Trophoblast cell (in vitro differentiated cells and primary cell): ENCODE data around the gene RHOJ.

Source experiments
- DNase-seq, 2 donors: peaks; one replicate each; pipeline ENCODE4 v3.0.0-alpha.2; 2016
- H2AFZ ChIP-seq: 2 replicates; pipeline ENCODE4 v1.6.1; 2013; ENCODE audit warnings: low read length, moderate library complexity, mild to moderate bottlenecking; ENCODE audit not compliant: insufficient read depth, poor library complexity
- H2AK5ac ChIP-seq: 2 replicates; pipeline ENCODE4 v1.6.1; 2013; ENCODE audit warnings: mild to moderate bottlenecking, low read length
- H2BK120ac ChIP-seq: 2 replicates; pipeline ENCODE4 v1.6.1; 2013; ENCODE audit warnings: low read length, mild to moderate bottlenecking, moderate library complexity; ENCODE audit not compliant: insufficient read depth, poor library complexity
- H2BK12ac ChIP-seq: 2 replicates; pipeline ENCODE4 v1.6.1; 2013; ENCODE audit warnings: mild to moderate bottlenecking, low read length, moderate library complexity
- H2BK5ac ChIP-seq: 2 replicates; pipeline ENCODE4 v1.6.1; 2013; ENCODE audit warnings: low read length, low read depth, moderate library complexity, mild to moderate bottlenecking; ENCODE audit not compliant: poor library complexity
- H3K14ac ChIP-seq: 2 replicates; pipeline ENCODE4 v1.6.1; 2013; ENCODE audit warnings: mild to moderate bottlenecking, low read length
- H3K18ac ChIP-seq: 2 replicates; pipeline ENCODE4 v1.6.1; 2013; ENCODE audit warnings: mild to moderate bottlenecking, low read length
- H3K23ac ChIP-seq: 2 replicates; pipeline ENCODE4 v1.6.1; 2013; ENCODE audit warnings: low read length
- H3K27ac ChIP-seq: 2 replicates; pipeline ENCODE4 v1.5.1; 2013; ENCODE audit warnings: low read depth, mild to moderate bottlenecking, inconsistent platforms, low read length, moderate library complexity
- H3K27me3 ChIP-seq: 2 replicates; pipeline ENCODE4 v1.6.1; 2013; ENCODE audit warnings: inconsistent platforms, mild to moderate bottlenecking, low read length, moderate library complexity; ENCODE audit not compliant: insufficient read depth
- H3K36me3 ChIP-seq, 2 experiments: 1 replicate in 1 of 2; 2 replicates in 1 of 2; pipeline ENCODE4 v1.6.1; 2013; ENCODE audit warnings: low read length in 2 of 2, mild to moderate bottlenecking in 2 of 2, moderate library complexity in 1 of 2; ENCODE audit not compliant: insufficient read depth in 2 of 2, control insufficient read depth in 1 of 2
- H3K4ac ChIP-seq: 2 replicates; pipeline ENCODE4 v1.6.1; 2013; ENCODE audit warnings: low read depth, mild to moderate bottlenecking, low read length, moderate library complexity
- H3K4me1 ChIP-seq, 2 experiments: 1 replicate in 1 of 2; 2 replicates in 1 of 2; pipeline ENCODE4 v1.6.1; 2013; ENCODE audit warnings: low read length in 2 of 2, mild to moderate bottlenecking in 2 of 2, moderate library complexity in 1 of 2; ENCODE audit not compliant: insufficient read depth in 2 of 2, control insufficient read depth in 1 of 2
- H3K4me2 ChIP-seq: 2 replicates; pipeline ENCODE4 v1.6.1; 2013; ENCODE audit warnings: inconsistent platforms, mild to moderate bottlenecking, low read length, moderate library complexity
- H3K4me3 ChIP-seq: 2 replicates; pipeline ENCODE4 v1.5.1; 2013; ENCODE audit warnings: mild to moderate bottlenecking, low read depth, low read length, inconsistent platforms
- H3K79me1 ChIP-seq: one replicate; pipeline ENCODE4 v1.6.1; 2013; ENCODE audit warnings: low read length
- H3K79me2 ChIP-seq: 2 replicates; pipeline ENCODE4 v1.6.1; 2013; ENCODE audit warnings: low read length, mild to moderate bottlenecking; ENCODE audit not compliant: control insufficient read depth, insufficient read depth, poor library complexity
- H3K9ac ChIP-seq: 2 replicates; pipeline ENCODE4 v1.6.1; 2013; ENCODE audit warnings: mild to moderate bottlenecking, low read length
- H3K9me3 ChIP-seq: 2 replicates; pipeline ENCODE4 v1.6.1; 2013; ENCODE audit warnings: low read depth, mild to moderate bottlenecking, control low read depth, inconsistent platforms, low read length; ENCODE audit not compliant: insufficient read depth
- H4K12ac ChIP-seq: 2 replicates; pipeline ENCODE4 v1.6.1; 2013; ENCODE audit warnings: low read depth, mild to moderate bottlenecking, low read length, moderate library complexity
- H4K8ac ChIP-seq: 2 replicates; pipeline ENCODE4 v1.6.1; 2013; ENCODE audit warnings: low read depth, mild to moderate bottlenecking, low read length, moderate library complexity
- H4K91ac ChIP-seq: one replicate; pipeline ENCODE4 v1.6.1; 2013; ENCODE audit warnings: low read depth, mild to moderate bottlenecking, low read length, moderate library complexity
- WGBS: extraction: QIAGEN DNeasy Blood & Tissue Kit; methylation state at CpG from one replicate; pipeline ENCODE4 v1.1.7; 2013; ENCODE audit warnings: missing lambda C conversion rate; ENCODE audit not compliant: insufficient read length, insufficient coverage; ENCODE audit errors: extremely low coverage; 5-methylcytosine and 5-hydroxymethylcytosine counted together

The RHOJ gene

DNA sequence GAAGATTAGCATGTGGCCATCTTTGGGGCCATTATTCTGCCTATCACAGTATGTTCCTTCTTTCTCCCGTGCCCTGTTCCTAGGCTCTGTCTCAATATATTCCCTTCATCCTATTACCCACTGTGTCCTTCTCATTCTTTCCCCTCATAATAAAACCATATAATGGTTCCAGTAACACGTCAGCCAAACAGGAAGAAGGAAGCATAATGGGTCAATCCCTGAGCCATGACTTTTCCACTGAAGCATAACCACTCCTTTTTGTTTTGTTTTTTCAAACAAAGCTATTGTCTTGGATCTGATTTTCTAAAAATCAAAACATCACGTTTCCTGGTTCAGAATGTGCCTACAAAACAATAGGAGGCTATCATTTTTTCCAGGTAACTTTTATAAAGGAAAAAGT, 21.3 kb upstream of the RHOJ start:
- Histone ChIP-seq H3K79me2 (no peaks in the 10 kb centered on the region), H3K9ac (no peak overlapping the region), H3K4me3 (no peak overlapping the region), H2BK12ac (no peak overlapping the region), H4K12ac (no peak overlapping the region), H3K23ac (no peak overlapping the region), H3K4me1 (peaks cover 0 to 9% of the 10 kb centered on the region in 2 experiments), H2BK5ac (no peak overlapping the region), H3K18ac (no peak overlapping the region), H3K14ac (no peak overlapping the region), H2BK120ac (no peak overlapping the region), H2AK5ac (no peak overlapping the region), H4K91ac (no peak overlapping the region), H3K36me3 (no peaks in the 10 kb centered on the region), H2AFZ (no peak overlapping the region), H3K4ac (no peak overlapping the region), H3K9me3 (no peaks in the 10 kb centered on the region), H3K27me3 (no peaks in the 10 kb centered on the region), H3K4me2 (no peak overlapping the region), H3K27ac (no peak overlapping the region), H4K8ac (no peak overlapping the region), H3K79me1 (no peaks in the 10 kb centered on the region)
- DNase-seq = no peak
- no CpG with 5 or more reads among the region's 3 CpGs for WGBS

DNA sequence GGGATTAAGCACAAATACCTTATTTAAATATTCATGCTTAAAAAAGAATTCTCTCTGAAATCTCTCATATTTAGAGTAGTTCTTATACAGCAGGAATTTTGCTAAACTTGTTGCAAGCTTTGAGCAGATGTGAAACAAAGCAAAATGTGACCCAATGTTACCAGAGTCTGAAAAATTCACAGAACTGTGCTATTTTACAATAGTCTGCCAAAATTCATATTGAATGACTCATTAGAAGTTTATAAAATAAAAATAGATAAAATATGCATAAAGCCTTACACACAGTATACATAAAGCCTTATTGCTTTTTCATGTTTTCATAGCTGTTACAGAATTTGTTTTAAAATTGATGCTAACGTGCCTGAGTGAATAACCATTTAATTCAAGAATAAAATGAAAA, 17.8 kb upstream of the RHOJ start:
- Histone ChIP-seq H2AFZ (no peak overlapping the region), H2AK5ac (no peak overlapping the region), H2BK12ac (no peak overlapping the region), H3K9ac (no peak overlapping the region), H3K27ac (no peak overlapping the region), H3K79me1 (no peaks in the 10 kb centered on the region), H3K79me2 (no peaks in the 10 kb centered on the region), H3K14ac (no peak overlapping the region), H3K4me2 (no peak overlapping the region), H3K27me3 (no peaks in the 10 kb centered on the region), H3K18ac (no peak overlapping the region), H4K91ac (no peak overlapping the region), H3K4me1 (no peaks in the 10 kb centered on the region), H2BK120ac (no peak overlapping the region), H4K8ac (no peak overlapping the region), H3K4me3 (no peak overlapping the region), H3K23ac (no peak overlapping the region), H3K36me3 (no peaks in the 10 kb centered on the region), H3K4ac (no peak overlapping the region), H2BK5ac (no peak overlapping the region), H3K9me3 (no peaks in the 10 kb centered on the region), H4K12ac (no peak overlapping the region)
- no CpG with 5 or more reads among the region's 1 CpG for WGBS
- no peak for DNase-seq

DNA sequence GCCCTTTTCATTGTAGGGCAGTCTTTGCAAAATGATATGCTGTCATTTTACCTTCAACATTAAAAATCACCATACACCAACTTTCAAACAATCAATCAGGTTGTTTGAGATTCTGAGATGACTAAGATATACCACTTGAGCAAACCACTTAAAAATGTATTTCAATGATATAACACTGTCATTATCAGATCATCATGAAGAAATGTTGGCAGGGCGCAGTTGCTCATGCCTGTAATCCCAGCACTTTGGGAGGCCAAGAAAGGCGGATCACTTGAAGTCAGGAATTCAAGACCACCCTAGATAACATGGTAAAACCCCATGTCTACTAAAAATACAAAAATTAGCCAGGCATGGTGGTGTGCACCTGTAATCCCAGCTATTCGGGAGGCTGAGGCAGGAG, 13.0 kb upstream of the RHOJ start:
- H3K36me3 ChIP-seq = no peaks in the 10 kb centered on the region
- no peak overlapping the region for H2AFZ ChIP-seq
- no peaks in the 10 kb centered on the region for H3K79me2 ChIP-seq
- H3K18ac ChIP-seq = no peak overlapping the region
- no peaks in the 10 kb centered on the region for H3K79me1 ChIP-seq
- no peak overlapping the region for H2AK5ac ChIP-seq
- no peak overlapping the region for H3K4me3 ChIP-seq
- H2BK12ac ChIP-seq = no peak overlapping the region
- H3K4me2 ChIP-seq = no peak overlapping the region
- H2BK120ac ChIP-seq = no peak overlapping the region
- H4K8ac ChIP-seq = no peak overlapping the region
- no CpG with 5 or more reads among the region's 3 CpGs for WGBS
- H3K14ac ChIP-seq = no peak overlapping the region
- no peak overlapping the region for H3K4ac ChIP-seq
- no peak overlapping the region for H2BK5ac ChIP-seq
- H4K12ac ChIP-seq = no peak overlapping the region
- H3K9ac ChIP-seq = no peak overlapping the region
- H3K27ac ChIP-seq = no peak overlapping the region
- no peak overlapping the region for H4K91ac ChIP-seq
- H3K27me3 ChIP-seq = no peaks in the 10 kb centered on the region
- H3K9me3 ChIP-seq = peaks cover 3% of the 10 kb centered on the region
- no peak overlapping the region for H3K23ac ChIP-seq
- no peaks in the 10 kb centered on the region for H3K4me1 ChIP-seq
- DNase-seq = no peak

DNA sequence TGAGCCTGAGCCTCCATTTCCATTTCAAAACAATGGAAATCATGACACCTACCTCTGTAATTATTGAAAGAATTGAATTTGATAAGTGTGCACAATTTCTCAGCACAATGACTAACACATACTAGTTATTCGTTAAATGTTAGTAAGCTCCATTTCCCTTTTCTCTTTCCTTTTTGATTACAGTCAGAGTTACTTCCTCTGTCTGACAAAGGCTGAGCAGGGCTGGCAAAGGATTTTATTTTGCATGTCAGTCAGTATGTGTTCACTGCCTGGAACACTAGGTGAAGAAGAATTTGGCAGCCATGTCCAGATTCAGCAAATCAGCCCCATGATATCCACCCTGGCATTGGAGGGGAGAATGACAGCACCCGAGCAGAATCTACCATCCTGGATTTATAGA, 12.2 kb upstream of the RHOJ start:
- Histone ChIP-seq H3K4ac (no peak overlapping the region), H3K27ac (no peak overlapping the region), H2BK120ac (no peak overlapping the region), H3K4me3 (no peak overlapping the region), H3K23ac (no peak overlapping the region), H2AFZ (no peak overlapping the region), H3K9me3 (peaks cover 3% of the 10 kb centered on the region), H4K8ac (no peak overlapping the region), H3K4me1 (no peaks in the 10 kb centered on the region), H4K91ac (no peak overlapping the region), H3K36me3 (no peaks in the 10 kb centered on the region), H3K27me3 (no peaks in the 10 kb centered on the region), H2BK5ac (no peak overlapping the region), H4K12ac (no peak overlapping the region), H3K4me2 (no peak overlapping the region), H3K9ac (no peak overlapping the region), H3K79me2 (no peaks in the 10 kb centered on the region), H3K79me1 (no peaks in the 10 kb centered on the region), H2AK5ac (no peak overlapping the region), H2BK12ac (no peak overlapping the region), H3K14ac (no peak overlapping the region), H3K18ac (no peak overlapping the region)
- WGBS = no CpG with 5 or more reads among the region's 2 CpGs
- DNase-seq = no peak
